ENCODE results near the gene NRXN3.

Gene NRXN3

GRCh38 chr14:79502751-79503148, 1332.6 kb downstream of the NRXN3 start:
- DNase-seq = no peak

- DNase-seq = no peak
Observed at GRCh38 chr14:79510659-79511058, 1340.5 kb downstream of the NRXN3 start.

GRCh38 chr14:79511146-79511545, 1341.0 kb downstream of the NRXN3 start:
- no peak for DNase-seq

GRCh38 chr14:79513446-79513845, 1343.3 kb downstream of the NRXN3 start:
- DNase-seq = no peak

- DNase-seq = no peak
Observed at GRCh38 chr14:79514700-79515099, 1344.5 kb downstream of the NRXN3 start.

GRCh38 chr14:79515158-79515557, 1345.0 kb downstream of the NRXN3 start:
- DNase-seq = no peak

GRCh38 chr14:79516009-79516408, 1345.8 kb downstream of the NRXN3 start:
- DNase-seq = no peak

GRCh38 chr14:79525416-79525815, 1355.2 kb downstream of the NRXN3 start:
- no peak for DNase-seq

- DNase-seq = no peak
Observed at GRCh38 chr14:79528828-79529416, 1358.7 kb downstream of the NRXN3 start.

- DNase-seq = no peak
Observed at GRCh38 chr14:79530555-79530954, 1360.4 kb downstream of the NRXN3 start.

- no peak for DNase-seq
Observed at GRCh38 chr14:79534703-79535353, 1364.7 kb downstream of the NRXN3 start.

GRCh38 chr14:79540394-79540793, 1370.2 kb downstream of the NRXN3 start:
- DNase-seq = no peak

- DNase-seq = no peak
Observed at GRCh38 chr14:79542121-79542520, 1371.9 kb downstream of the NRXN3 start.

GRCh38 chr14:79543348-79543747, 1373.2 kb downstream of the NRXN3 start:
- DNase-seq = no peak

- no peak for DNase-seq
Observed at GRCh38 chr14:79543967-79544697, 1374.0 kb downstream of the NRXN3 start.

GRCh38 chr14:79544698-79545070, 1374.5 kb downstream of the NRXN3 start:
- DNase-seq = no peak

GRCh38 chr14:79548836-79549235, 1378.7 kb downstream of the NRXN3 start:
- DNase-seq = no peak

GRCh38 chr14:79549515-79549914, 1379.3 kb downstream of the NRXN3 start:
- no peak for DNase-seq

- DNase-seq = no peak
Observed at GRCh38 chr14:79551523-79551922, 1381.3 kb downstream of the NRXN3 start.

- DNase-seq = no peak
Observed at GRCh38 chr14:79552778-79553177, 1382.6 kb downstream of the NRXN3 start.

- DNase-seq = no peak
Observed at GRCh38 chr14:79554816-79555215, 1384.6 kb downstream of the NRXN3 start.

GRCh38 chr14:79555429-79555828, 1385.3 kb downstream of the NRXN3 start:
- DNase-seq = no peak

GRCh38 chr14:79557309-79557708, 1387.1 kb downstream of the NRXN3 start:
- no peak for DNase-seq

All from anterior cingulate cortex (tissue), 58 donors.